Type B pancreatic cell (in vitro differentiated cells): Measurements from ENCODE around the gene SMAD3. TPM values are rescaled to one million over a fixed set of nuclear protein-coding genes. Genes with fewer than 3 reads are reported as not detected.

Source experiments
- DNase-seq: peaks from one replicate; pipeline ENCODE4 v3.0.0; 2021; ENCODE audit warnings: mixed read lengths; ENCODE audit not compliant: unreplicated experiment; ENCODE audit errors: extremely low spot score
- H3K27ac Mint-ChIP-seq: 2 replicates; pipeline ENCODE4 v1.8.0; 2021; ENCODE audit warnings: mild to moderate bottlenecking, mixed read lengths
- H3K27me3 Mint-ChIP-seq: 2 replicates; pipeline ENCODE4 v1.8.0; 2021; ENCODE audit warnings: mixed read lengths
- H3K36me3 Mint-ChIP-seq: 2 replicates; pipeline ENCODE4 v1.8.0; 2021; ENCODE audit warnings: mixed read lengths
- H3K4me1 Mint-ChIP-seq: one replicate; pipeline ENCODE4 v1.8.0; 2021; ENCODE audit warnings: mixed read lengths; ENCODE audit not compliant: unreplicated experiment
- H3K4me3 Mint-ChIP-seq: 2 replicates; pipeline ENCODE4 v1.8.0; 2021; ENCODE audit warnings: mild to moderate bottlenecking, mixed read lengths
- H3K9me3 Mint-ChIP-seq: 2 replicates; pipeline ENCODE4 v1.8.0; 2021; ENCODE audit warnings: mixed read lengths
- CTCF ChIP-seq: fragments of 200-600 bp; sonication (generic); conservative IDR thresholded peaks from 2 replicates; pipeline ENCODE4 v1.5.0; 2021; ENCODE audit warnings: antibody characterized with exemption, mild to moderate bottlenecking
- total RNA-seq: library from RNA; stranded (reverse); gene quantifications from 2 replicates; pipeline ENCODE4 v1.2.1, GENCODE V29; 2021; ENCODE audit warnings: low replicate concordance

Gene SMAD3
- total RNA-seq, 1 donor from 2014 or later, result 52.0 TPM

GRCh38 chr15:67145312-67145610, 79.9 kb downstream of the SMAD3 start:
- Mint-ChIP-seq H3K4me1 (peaks cover 86% of the 10 kb centered on the region), H3K9me3 (no peaks in the 10 kb centered on the region), H3K27ac (peak overlapping the region; percentile 85), H3K36me3 (peaks cover 5% of the 10 kb centered on the region), H3K4me3 (no peak overlapping the region), H3K27me3 (no peaks in the 10 kb centered on the region)
- no peak for TF ChIP-seq CTCF
- no peak for DNase-seq

GRCh38 chr15:67145710-67146109, 80.3 kb downstream of the SMAD3 start:
- peak overlapping the region; percentile 98 for H3K27ac Mint-ChIP-seq
- H3K4me1 Mint-ChIP-seq, result peaks cover 86% of the 10 kb centered on the region
- H3K36me3 Mint-ChIP-seq, result peaks cover 5% of the 10 kb centered on the region
- no peaks in the 10 kb centered on the region for H3K9me3 Mint-ChIP-seq
- H3K4me3 Mint-ChIP-seq, result peak overlapping the region; percentile 69
- no peak for DNase-seq
- no peaks in the 10 kb centered on the region for H3K27me3 Mint-ChIP-seq
- TF ChIP-seq CTCF, result no peak

GRCh38 chr15:67146234-67146633, 80.8 kb downstream of the SMAD3 start:
- DNase-seq, result no peak
- H3K27me3 Mint-ChIP-seq, result no peaks in the 10 kb centered on the region
- peak overlapping the region; percentile 69 for H3K4me3 Mint-ChIP-seq

GRCh38 chr15:67146875-67147381, 81.5 kb downstream of the SMAD3 start:
- Mint-ChIP-seq H3K9me3 (no peaks in the 10 kb centered on the region), H3K27ac (peak overlapping the region; percentile 98), H3K36me3 (peaks cover 5% of the 10 kb centered on the region), H3K27me3 (no peaks in the 10 kb centered on the region), H3K4me1 (peaks cover 77% of the 10 kb centered on the region), H3K4me3 (peak overlapping the region; percentile 81)
- no peak for TF ChIP-seq CTCF
- DNase-seq, result no peak

More at GRCh38 chr15:67146234-67146633, 80.8 kb downstream of the SMAD3 start:
- no peak for TF ChIP-seq CTCF
- Mint-ChIP-seq H3K36me3 (peaks cover 5% of the 10 kb centered on the region), H3K4me1 (peaks cover 81% of the 10 kb centered on the region), H3K9me3 (no peaks in the 10 kb centered on the region), H3K27ac (peak overlapping the region; percentile 98)

- H3K36me3 Mint-ChIP-seq, result peaks cover 5% of the 10 kb centered on the region
- no peak for TF ChIP-seq CTCF
- DNase-seq, result no peak
- H3K4me1 Mint-ChIP-seq, result peaks cover 77% of the 10 kb centered on the region
- no peaks in the 10 kb centered on the region for H3K27me3 Mint-ChIP-seq
- H3K27ac Mint-ChIP-seq, result peak overlapping the region; percentile 98
- H3K9me3 Mint-ChIP-seq, result no peaks in the 10 kb centered on the region
- peak overlapping the region; percentile 81 for H3K4me3 Mint-ChIP-seq
Measured at GRCh38 chr15:67147396-67147949, 82.1 kb downstream of the SMAD3 start.
